Glutamatergic neuron (in vitro differentiated cells): ENCODE results near the gene IL1RAPL2. TPM values are rescaled to one million over a fixed set of nuclear protein-coding genes. Genes with fewer than 3 reads are reported as not detected.
"Not testable (repeated sequence)": the region's sequence is repeated elsewhere in the genome, so short reads cannot be mapped to it uniquely, and the experiment has no call there.

Experiments used
- DNase-seq: peaks from one replicate; pipeline ENCODE4 v3.0.0; 2022
- H3K27ac Mint-ChIP-seq: one replicate; pipeline ENCODE4 v1.8.0; 2020; ENCODE audit warnings: mild to moderate bottlenecking, mixed read lengths, inconsistent platforms; ENCODE audit not compliant: unreplicated experiment
- H3K27me3 Mint-ChIP-seq: one replicate; pipeline ENCODE4 v1.8.0; 2020; ENCODE audit warnings: mild to moderate bottlenecking, moderate library complexity, mixed read lengths, inconsistent platforms; ENCODE audit not compliant: unreplicated experiment
- H3K36me3 Mint-ChIP-seq: one replicate; pipeline ENCODE4 v1.8.0; 2020; ENCODE audit warnings: mild to moderate bottlenecking, mixed read lengths, inconsistent platforms; ENCODE audit not compliant: unreplicated experiment
- H3K4me1 Mint-ChIP-seq: one replicate; pipeline ENCODE4 v1.8.0; 2020; ENCODE audit warnings: mild to moderate bottlenecking, low read depth, mixed read lengths, inconsistent platforms; ENCODE audit not compliant: unreplicated experiment
- H3K4me3 Mint-ChIP-seq: one replicate; pipeline ENCODE4 v1.8.0; 2020; ENCODE audit warnings: mild to moderate bottlenecking, mixed read lengths, inconsistent platforms; ENCODE audit not compliant: unreplicated experiment
- H3K9me3 Mint-ChIP-seq: one replicate; pipeline ENCODE4 v1.8.0; 2020; ENCODE audit warnings: mild to moderate bottlenecking, moderate library complexity, mixed read lengths, inconsistent platforms; ENCODE audit not compliant: unreplicated experiment
- CTCF ChIP-seq: fragments of 200-600 bp; sonication (generic); IDR thresholded peaks from one replicate; pipeline ENCODE4 v1.5.0; 2021; ENCODE audit not compliant: partially characterized antibody, unreplicated experiment
- total RNA-seq: library from RNA; stranded (reverse); fragmentation: NEBNext Ultra II Directional; extraction: Animal tissue kit (Norgen Biotek cat#: 25700); gene quantifications from one replicate; pipeline ENCODE4 v1.2.1, GENCODE V29; 2021; ENCODE audit not compliant: unreplicated experiment

IL1RAPL2 gene
- total RNA-seq, 1 donor from 2014 or later, result 0.76 TPM

DNA sequence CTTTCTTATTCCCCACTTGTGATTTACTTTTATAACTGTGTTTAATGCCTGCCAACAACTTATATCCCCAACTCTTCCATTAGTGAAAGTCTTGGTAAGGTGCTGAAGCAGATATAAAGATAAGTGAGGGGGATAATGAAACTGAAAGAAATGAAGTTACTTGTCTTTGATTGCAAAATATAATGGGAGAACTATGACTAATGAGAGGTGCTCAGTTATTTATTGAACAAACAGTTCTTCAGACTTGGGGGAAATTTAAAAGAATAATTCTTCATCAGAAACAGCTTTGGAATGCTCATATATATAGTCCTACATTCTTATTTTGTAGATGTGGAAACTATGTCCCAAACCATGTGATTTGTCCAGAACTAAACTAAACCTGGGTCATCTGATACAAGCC, 441.0 kb downstream of the IL1RAPL2 start:
- Mint-ChIP-seq H3K4me1 (no peaks in the 10 kb centered on the region), H3K27me3 (no peaks in the 10 kb centered on the region), H3K27ac (no peak overlapping the region), H3K4me3 (no peak overlapping the region), H3K36me3 (no peaks in the 10 kb centered on the region), H3K9me3 (no peaks in the 10 kb centered on the region)
- DNase-seq, result no peak
- no peak for TF ChIP-seq CTCF

DNA sequence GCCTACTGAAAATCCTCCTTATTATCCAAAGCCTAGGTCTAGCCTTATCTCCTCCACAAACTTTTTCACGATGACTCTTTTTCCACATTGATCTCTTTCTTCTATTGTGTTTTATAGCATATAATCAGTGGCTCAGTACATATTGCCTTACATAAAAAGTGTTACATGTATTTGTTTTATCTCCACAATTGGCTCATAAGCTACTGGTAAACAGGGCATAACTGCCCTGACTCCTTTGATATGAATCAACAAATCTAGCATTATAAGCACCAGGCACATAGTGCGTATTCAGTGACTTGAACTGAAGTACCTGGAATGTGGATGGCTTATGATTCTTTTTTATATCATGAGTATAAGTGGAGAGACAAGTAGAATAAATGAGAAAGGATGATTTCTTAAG, 447.7 kb downstream of the IL1RAPL2 start:
- DNase-seq, result no peak
- H3K27me3 Mint-ChIP-seq, result no peaks in the 10 kb centered on the region
- no peak overlapping the region for H3K4me3 Mint-ChIP-seq
- no peak overlapping the region for H3K27ac Mint-ChIP-seq
- no peaks in the 10 kb centered on the region for H3K4me1 Mint-ChIP-seq
- no peaks in the 10 kb centered on the region for H3K9me3 Mint-ChIP-seq
- H3K36me3 Mint-ChIP-seq, result no peaks in the 10 kb centered on the region
- no peak for TF ChIP-seq CTCF

- Mint-ChIP-seq H3K4me3 (no peak overlapping the region), H3K27ac (no peak overlapping the region), H3K9me3 (no peaks in the 10 kb centered on the region), H3K27me3 (no peaks in the 10 kb centered on the region), H3K4me1 (peaks cover 5% of the 10 kb centered on the region), H3K36me3 (no peaks in the 10 kb centered on the region)
- DNase-seq, result no peak
- TF ChIP-seq CTCF, result no peak
These were observed 451.6 kb downstream of the IL1RAPL2 start for GRCh38 chrX:105017641-105018040.

DNA sequence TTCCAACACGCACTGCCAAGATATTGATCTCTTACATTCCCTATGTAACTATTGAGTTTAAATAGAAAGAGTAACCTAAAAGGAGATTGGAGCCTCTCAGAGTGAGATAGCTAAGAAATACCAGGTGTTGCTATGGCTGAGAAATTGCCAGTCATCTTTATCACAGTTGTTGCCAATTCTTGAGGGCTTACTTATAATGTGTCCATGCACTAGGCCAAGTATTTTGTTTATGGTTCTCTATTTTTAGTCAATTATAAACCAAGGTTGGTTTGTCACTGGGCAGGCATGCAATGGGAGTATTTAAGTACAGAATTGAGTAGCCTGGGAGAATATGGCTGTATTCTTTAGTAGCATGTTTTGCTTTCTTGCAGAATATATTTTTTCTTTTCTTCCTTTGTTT, 452.9 kb downstream of the IL1RAPL2 start:
- no peaks in the 10 kb centered on the region for H3K9me3 Mint-ChIP-seq

DNA sequence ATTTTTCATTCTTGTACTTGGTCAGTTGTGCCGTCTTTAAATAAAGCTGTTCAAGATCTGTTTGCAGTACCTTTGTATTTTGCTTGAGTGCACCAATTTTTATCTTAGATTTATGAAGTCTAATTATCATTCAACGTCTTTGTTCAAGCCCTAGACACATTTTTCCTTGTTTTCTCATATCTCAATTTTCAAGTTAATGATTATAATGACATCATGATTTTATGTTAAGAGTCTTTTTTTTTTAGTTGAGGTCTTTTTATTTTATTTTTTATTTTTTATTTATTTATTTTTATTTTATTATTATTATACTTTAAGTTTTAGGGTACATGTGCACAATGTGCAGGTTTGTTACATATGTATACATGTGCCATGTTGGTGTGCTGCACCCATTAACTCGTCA, 463.0 kb downstream of the IL1RAPL2 start:
- not testable (repeated sequence) for H3K27me3 Mint-ChIP-seq, H3K4me1 Mint-ChIP-seq, H3K36me3 Mint-ChIP-seq, H3K9me3 Mint-ChIP-seq, H3K4me3 Mint-ChIP-seq, H3K27ac Mint-ChIP-seq, DNase-seq

More for the DNA sequence above, 452.9 kb downstream of the IL1RAPL2 start:
- Mint-ChIP-seq H3K27me3 (no peaks in the 10 kb centered on the region), H3K4me1 (peaks cover 7% of the 10 kb centered on the region), H3K4me3 (no peak overlapping the region), H3K36me3 (no peaks in the 10 kb centered on the region), H3K27ac (no peak overlapping the region)
- no peak for DNase-seq
- no peak for TF ChIP-seq CTCF

GRCh38 chrX:105038672-105039328, 472.8 kb downstream of the IL1RAPL2 start:
- no peaks in the 10 kb centered on the region for H3K27me3 Mint-ChIP-seq

More at GRCh38 chrX:105038672-105039328, 472.8 kb downstream of the IL1RAPL2 start:
- DNase-seq, result no peak
- Mint-ChIP-seq H3K36me3 (no peaks in the 10 kb centered on the region), H3K4me1 (no peaks in the 10 kb centered on the region), H3K4me3 (no peak overlapping the region), H3K9me3 (peaks cover 4% of the 10 kb centered on the region), H3K27ac (no peak overlapping the region)
- no peak for TF ChIP-seq CTCF
